MM.1S (cell line): ENCODE data around the gene LDLRAD3.

Experiments
- DNase-seq: peaks from one replicate; pipeline ENCODE4 v3.0.0-alpha.2; 2015
- H2AFZ ChIP-seq: fragments of 300-600 bp; sonication (generic); 2 replicates; pipeline ENCODE4 v1.6.0; 2016; ENCODE audit warnings: antibody characterized with exemption, low read length
- H3F3A ChIP-seq: fragments of 300-600 bp; sonication (generic); 2 replicates; pipeline ENCODE4 v1.6.1; 2016; ENCODE audit warnings: mild to moderate bottlenecking, antibody characterized with exemption, low read length, moderate library complexity, mixed read lengths; ENCODE audit not compliant: insufficient read depth
- H3K27ac ChIP-seq: fragments of 300-600 bp; sonication (generic); 2 replicates; pipeline ENCODE4 v1.5.1; 2016; ENCODE audit warnings: mild to moderate bottlenecking, low read length
- H3K27me3 ChIP-seq: fragments of 300-600 bp; sonication (generic); replicated peaks from 2 replicates; pipeline ENCODE4 v1.6.0; 2016; ENCODE audit warnings: low read length; ENCODE audit not compliant: insufficient read depth
- H3K36me3 ChIP-seq: fragments of 300-600 bp; sonication (generic); replicated peaks from 2 replicates; pipeline ENCODE4 v1.6.1; 2016; ENCODE audit warnings: mild to moderate bottlenecking, low read length, mixed read lengths; ENCODE audit not compliant: insufficient read depth
- H3K4me1 ChIP-seq: fragments of 300-600 bp; sonication (generic); 2 replicates; pipeline ENCODE4 v1.6.1; 2016; ENCODE audit warnings: low read length, mixed read lengths
- H3K4me2 ChIP-seq: fragments of 300-600 bp; sonication (generic); 2 replicates; pipeline ENCODE4 v1.6.0; 2016; ENCODE audit warnings: low read depth, low read length
- H3K4me3 ChIP-seq: fragments of 300-600 bp; sonication (generic); 2 replicates; pipeline ENCODE4 v1.5.1; 2016; ENCODE audit warnings: low read length, mixed read lengths
- H3K79me2 ChIP-seq: fragments of 300-600 bp; sonication (generic); 2 replicates; pipeline ENCODE4 v1.6.1; 2016; ENCODE audit warnings: mixed run types, low read length, mixed read lengths
- H3K9ac ChIP-seq: fragments of 300-600 bp; sonication (generic); 2 replicates; pipeline ENCODE4 v1.6.1; 2016; ENCODE audit warnings: low read length, mixed read lengths
- H3K9me2 ChIP-seq: fragments of 300-600 bp; sonication (generic); replicated peaks from 2 replicates; pipeline ENCODE4 v1.6.1; 2016; ENCODE audit warnings: mild to moderate bottlenecking, low read length, mixed read lengths; ENCODE audit not compliant: insufficient read depth
- H3K9me3 ChIP-seq: fragments of 300-600 bp; sonication (generic); replicated peaks from 2 replicates; pipeline ENCODE4 v1.6.1; 2016; ENCODE audit warnings: mild to moderate bottlenecking, low read length, mixed read lengths; ENCODE audit not compliant: insufficient read depth
- H4K20me1 ChIP-seq: fragments of 300-600 bp; sonication (generic); 2 replicates; pipeline ENCODE4 v1.6.1; 2016; ENCODE audit warnings: mild to moderate bottlenecking, low read length, moderate library complexity, mixed read lengths; ENCODE audit not compliant: insufficient read depth
- CTCF ChIP-seq: fragments of 300-600 bp; sonication (generic); IDR thresholded peaks from 2 replicates; pipeline ENCODE4 v1.5.1; 2016; ENCODE audit warnings: antibody characterized with exemption, low read length, mixed read lengths
- EZH2 ChIP-seq: fragments of 300-600 bp; sonication (generic); optimal IDR thresholded peaks from 2 replicates; pipeline ENCODE3; 2017; ENCODE audit warnings: low read depth, mild to moderate bottlenecking, antibody characterized with exemption, low read length, mixed read lengths
- EZH2phosphoT487 ChIP-seq: fragments of 300-600 bp; sonication (generic); IDR thresholded peaks from 2 replicates; pipeline ENCODE4 v1.6.1; 2018; ENCODE audit warnings: antibody characterized with exemption, low read length

The LDLRAD3 gene

GRCh38 chr11:36127550-36127949 lies 183.7 kb downstream of the LDLRAD3 start:
- H3K4me3 ChIP-seq = no peak overlapping the region
- H3K9me2 ChIP-seq = no peaks in the 10 kb centered on the region
- no peaks in the 10 kb centered on the region for H4K20me1 ChIP-seq
- H3F3A ChIP-seq = no peaks in the 10 kb centered on the region
- H2AFZ ChIP-seq = no peak overlapping the region
- no peaks in the 10 kb centered on the region for H3K9me3 ChIP-seq
- no peak overlapping the region for H3K27ac ChIP-seq
- no peak overlapping the region for H3K4me2 ChIP-seq
- no peak for DNase-seq
- no peaks in the 10 kb centered on the region for H3K36me3 ChIP-seq
- no peaks in the 10 kb centered on the region for H3K27me3 ChIP-seq
- H3K4me1 ChIP-seq = no peaks in the 10 kb centered on the region
- TF ChIP-seq CTCF (no peak), EZH2phosphoT487 (no peak), EZH2 (no peak)
- no peak overlapping the region for H3K9ac ChIP-seq
- no peaks in the 10 kb centered on the region for H3K79me2 ChIP-seq

- H3K9me2 ChIP-seq = no peaks in the 10 kb centered on the region
- H3F3A ChIP-seq = no peaks in the 10 kb centered on the region
- no peak overlapping the region for H2AFZ ChIP-seq
- H3K9me3 ChIP-seq = no peaks in the 10 kb centered on the region
- no peak overlapping the region for H3K27ac ChIP-seq
- no peak overlapping the region for H3K4me2 ChIP-seq
- H4K20me1 ChIP-seq = no peaks in the 10 kb centered on the region
- no peak for TF ChIP-seq CTCF
- TF ChIP-seq EZH2 = no peak
- no peak for TF ChIP-seq EZH2phosphoT487
- no peaks in the 10 kb centered on the region for H3K27me3 ChIP-seq
- no peak overlapping the region for H3K4me3 ChIP-seq
- H3K79me2 ChIP-seq = no peaks in the 10 kb centered on the region
- no peaks in the 10 kb centered on the region for H3K4me1 ChIP-seq
- no peak for DNase-seq
- H3K9ac ChIP-seq = no peak overlapping the region
- no peaks in the 10 kb centered on the region for H3K36me3 ChIP-seq
Observed at GRCh38 chr11:36129955-36130354, 186.1 kb downstream of the LDLRAD3 start.

GRCh38 chr11:36130401-36130800 lies 186.5 kb downstream of the LDLRAD3 start:
- Histone ChIP-seq H3K9me2 (no peaks in the 10 kb centered on the region), H3K9me3 (no peaks in the 10 kb centered on the region), H3F3A (no peaks in the 10 kb centered on the region), H3K27ac (no peak overlapping the region), H3K4me3 (no peak overlapping the region), H2AFZ (no peak overlapping the region), H3K9ac (no peak overlapping the region), H4K20me1 (no peaks in the 10 kb centered on the region), H3K36me3 (no peaks in the 10 kb centered on the region), H3K27me3 (no peaks in the 10 kb centered on the region), H3K4me2 (no peak overlapping the region), H3K79me2 (no peaks in the 10 kb centered on the region), H3K4me1 (no peaks in the 10 kb centered on the region)
- DNase-seq = no peak
- TF ChIP-seq EZH2phosphoT487 = no peak
- TF ChIP-seq CTCF = no peak
- no peak for TF ChIP-seq EZH2
